GM21717 (cell line): Measurements from ENCODE around the gene STARD7.
"Not testable (repeated sequence)": the region's sequence is repeated elsewhere in the genome, so short reads cannot be mapped to it uniquely, and the experiment has no call there.

ENCODE experiments used
- ATAC-seq: cut with Tn5 transposase; IDR thresholded peaks from one replicate; pipeline ENCODE4 v1.9.1; 2021; ENCODE audit warnings: mild to moderate bottlenecking, moderate library complexity; ENCODE audit not compliant: unreplicated experiment

Gene STARD7

GRCh38 chr2:96169868-96170507, 38.6 kb downstream of the STARD7 start:
- no peak for ATAC-seq

GRCh38 chr2:96167407-96168013, 41.1 kb downstream of the STARD7 start:
- ATAC-seq, result no peak

GRCh38 chr2:96164459-96165184, 44.0 kb downstream of the STARD7 start:
- ATAC-seq, result peak; percentile 68

DNA sequence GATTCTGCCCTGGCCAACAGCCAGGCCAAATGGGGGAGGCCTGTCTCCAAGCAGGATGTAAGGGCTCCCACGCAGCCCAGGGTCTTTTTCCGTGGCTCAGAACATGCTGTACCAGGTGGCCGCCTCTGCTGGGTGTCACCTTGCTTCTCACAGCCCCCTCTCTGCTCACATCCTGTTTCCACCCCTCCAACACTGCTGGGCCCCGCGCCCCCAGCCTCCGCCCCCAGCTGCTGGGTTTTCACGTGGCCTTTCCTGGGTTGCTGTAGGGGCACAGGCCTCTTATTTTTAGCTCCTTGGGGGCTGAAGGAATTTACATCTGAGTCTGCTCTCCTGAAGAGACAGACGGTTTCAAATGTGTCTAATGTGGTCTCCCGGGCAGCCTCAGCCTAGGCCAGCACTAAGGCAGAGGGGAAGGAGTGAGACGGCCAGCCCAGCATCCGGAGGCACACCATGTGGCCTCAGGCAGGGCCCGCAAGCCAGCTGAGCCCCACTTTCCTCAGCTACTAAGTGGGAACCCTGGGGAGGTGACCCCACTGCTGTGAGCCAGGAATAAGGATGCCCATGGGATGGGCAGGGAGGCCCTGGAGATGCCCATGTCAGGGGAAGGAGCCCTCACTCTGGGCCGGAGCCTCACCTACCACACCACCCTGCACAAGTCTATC, 44.7 kb downstream of the STARD7 start:
- ATAC-seq, result peak; percentile 50

DNA sequence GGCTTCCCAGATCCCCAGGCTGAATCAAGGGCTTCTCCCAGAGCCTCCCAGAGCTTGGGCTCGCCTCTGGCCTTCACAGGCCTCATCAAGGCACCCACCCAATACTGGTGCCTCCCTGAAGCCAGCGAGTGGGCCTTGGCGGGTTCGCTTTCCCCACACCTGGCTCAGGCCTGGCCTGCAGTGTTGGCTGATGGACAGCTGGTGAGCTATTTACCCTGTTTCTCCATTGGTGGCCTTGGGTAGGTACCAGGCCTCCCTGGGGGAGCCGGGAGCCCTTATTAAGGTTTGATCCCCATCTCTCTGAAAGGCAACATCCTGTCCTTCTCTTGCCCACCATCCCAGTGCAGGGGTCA, 45.2 kb downstream of the STARD7 start:
- peak; percentile 2 for ATAC-seq

- ATAC-seq, result no peak
Measured at GRCh38 chr2:96161898-96162297, 46.7 kb downstream of the STARD7 start.

- ATAC-seq, result not testable (repeated sequence)
Measured at GRCh38 chr2:96160366-96160765, 48.3 kb downstream of the STARD7 start.

GRCh38 chr2:96159084-96159830, 49.4 kb downstream of the STARD7 start:
- ATAC-seq, result no peak

GRCh38 chr2:96158554-96158940, 50.1 kb downstream of the STARD7 start:
- ATAC-seq, result no peak

GRCh38 chr2:96157649-96158553, 50.7 kb downstream of the STARD7 start:
- peak; percentile 55 for ATAC-seq

- peak; percentile 23 for ATAC-seq
Measured at GRCh38 chr2:96156926-96157648, 51.5 kb downstream of the STARD7 start.

GRCh38 chr2:96156011-96156820, 52.4 kb downstream of the STARD7 start:
- no peak for ATAC-seq

GRCh38 chr2:96154506-96155380, 53.9 kb downstream of the STARD7 start:
- no peak for ATAC-seq

DNA sequence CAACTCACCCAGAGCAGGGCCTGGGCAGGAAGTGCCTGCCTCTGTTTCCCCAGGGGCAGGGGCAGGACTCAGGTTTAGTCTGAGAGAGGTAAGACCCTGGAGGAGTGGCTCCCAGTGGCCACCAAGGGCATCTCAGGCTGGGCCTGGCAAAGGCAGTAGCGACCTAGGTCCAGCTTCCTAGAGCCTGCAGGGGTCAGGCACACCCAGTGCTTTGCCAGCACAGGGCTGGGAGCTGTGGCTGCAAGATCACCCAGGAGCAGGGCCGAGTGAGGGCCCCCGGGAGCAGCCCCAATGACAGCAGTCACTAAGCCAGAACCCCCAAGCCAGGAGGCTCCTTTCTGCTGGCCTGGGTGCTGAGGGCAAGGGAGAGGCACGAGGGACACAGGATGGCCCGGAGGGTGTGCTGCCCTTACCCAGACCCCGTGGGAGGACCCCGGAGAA, 54.6 kb downstream of the STARD7 start:
- no peak for ATAC-seq

DNA sequence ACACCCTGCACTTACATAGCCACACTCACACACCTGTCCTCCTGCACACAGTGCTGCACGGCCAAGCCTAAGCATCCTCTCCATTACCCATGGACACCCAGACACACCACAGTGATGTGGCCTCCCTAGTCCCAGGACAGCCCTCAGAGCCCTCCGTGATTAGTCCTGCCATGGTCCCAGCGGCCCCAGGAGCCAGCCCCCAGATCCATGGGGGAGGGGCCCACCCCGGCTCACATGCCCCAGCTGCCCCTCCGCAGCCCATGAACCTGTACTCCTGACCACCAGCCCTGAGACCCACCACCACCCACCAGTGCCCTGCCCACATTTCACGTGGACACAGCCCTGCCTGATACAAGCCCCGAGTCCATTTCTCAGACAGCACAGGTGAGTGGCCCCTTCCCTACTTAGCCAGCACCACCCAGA, 55.3 kb downstream of the STARD7 start:
- no peak for ATAC-seq

GRCh38 chr2:96152304-96153161, 56.1 kb downstream of the STARD7 start:
- ATAC-seq, result no peak
